GM19240 (cell line): ENCODE measurements around the gene ASCC1.

Experiments
- DNase-seq: peaks from one replicate; pipeline ENCODE4 v3.0.0; 2011; ENCODE audit warnings: low spot score; ENCODE audit not compliant: insufficient read length

ASCC1 gene

DNA sequence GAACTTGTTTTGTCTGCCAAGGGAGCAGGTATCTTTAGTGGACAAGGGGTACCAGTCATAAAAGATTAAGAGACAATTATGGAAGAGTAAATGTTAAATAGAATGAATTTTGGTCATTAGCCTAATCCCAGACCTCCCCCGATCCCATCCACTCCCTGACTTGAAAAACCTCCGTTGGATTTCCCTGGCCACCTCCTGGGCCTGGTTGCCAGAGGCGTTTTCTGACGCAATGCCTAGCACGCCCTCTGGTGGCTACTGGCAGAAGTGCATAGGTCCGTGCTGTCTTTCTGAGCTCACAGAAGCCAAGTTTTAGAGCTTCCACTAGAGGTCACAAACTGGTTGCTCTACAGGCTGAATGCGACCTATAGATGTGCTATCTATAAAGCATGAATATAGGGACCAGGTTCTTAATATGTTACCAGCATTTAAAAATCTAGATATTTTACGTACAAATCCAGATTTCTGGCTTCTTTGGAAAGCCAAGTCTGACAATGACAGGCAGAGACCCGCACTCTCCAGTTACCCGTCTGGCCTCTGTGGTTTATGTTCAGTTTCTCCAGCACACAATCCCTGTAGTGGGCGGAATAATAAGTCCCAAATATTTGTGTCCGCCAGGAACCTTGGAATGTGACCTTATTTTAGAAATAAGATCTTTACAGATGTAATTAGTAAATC is 167.5 kb downstream of the ASCC1 start:
- peak; percentile 97 for DNase-seq
